NOMO-1 (cell line): Measurements from ENCODE around the gene UMOD.

ENCODE experiments used
- DNase-seq, 2 experiments: peaks; one replicate each; lab custom pipeline; 2025; ENCODE audit not compliant: unreplicated experiment in 2 of 2; lab: John Stamatoyannopoulos, UW

The UMOD gene

DNA sequence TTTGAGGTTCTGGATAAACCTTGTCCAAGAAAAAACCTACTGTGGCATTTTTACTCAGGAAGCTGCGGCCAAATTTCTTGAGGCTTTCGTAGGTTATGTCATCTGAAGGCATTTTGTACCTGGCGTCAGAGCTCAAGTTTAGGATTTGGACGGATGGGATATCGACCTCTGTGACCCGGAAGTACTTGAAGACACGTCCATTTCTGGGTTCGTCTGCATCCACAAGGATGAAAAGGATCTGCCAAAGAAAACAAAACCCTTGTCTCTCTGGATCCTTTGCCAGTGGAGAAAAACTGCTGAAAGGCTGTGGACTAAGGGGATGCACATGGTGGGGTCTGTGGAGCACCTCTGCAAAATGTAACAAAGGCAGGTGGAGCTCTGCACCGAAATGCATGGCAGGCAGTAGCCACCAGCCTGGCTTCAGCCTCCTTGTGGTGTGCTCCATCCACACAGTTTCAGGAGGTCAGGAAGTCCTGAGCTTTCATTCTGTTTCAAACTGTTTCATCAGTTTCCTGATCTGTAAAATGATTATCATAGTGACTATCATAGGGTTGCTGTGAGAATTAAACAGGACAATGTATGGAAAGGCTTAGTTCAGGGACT, 17.0 kb upstream of the UMOD start:
- no peak for DNase-seq

GRCh38 chr16:20364051-20364450, 11.5 kb upstream of the UMOD start:
- no peak for DNase-seq

- no peak for DNase-seq
These were observed 10.7 kb upstream of the UMOD start for GRCh38 chr16:20363191-20363590.

DNA sequence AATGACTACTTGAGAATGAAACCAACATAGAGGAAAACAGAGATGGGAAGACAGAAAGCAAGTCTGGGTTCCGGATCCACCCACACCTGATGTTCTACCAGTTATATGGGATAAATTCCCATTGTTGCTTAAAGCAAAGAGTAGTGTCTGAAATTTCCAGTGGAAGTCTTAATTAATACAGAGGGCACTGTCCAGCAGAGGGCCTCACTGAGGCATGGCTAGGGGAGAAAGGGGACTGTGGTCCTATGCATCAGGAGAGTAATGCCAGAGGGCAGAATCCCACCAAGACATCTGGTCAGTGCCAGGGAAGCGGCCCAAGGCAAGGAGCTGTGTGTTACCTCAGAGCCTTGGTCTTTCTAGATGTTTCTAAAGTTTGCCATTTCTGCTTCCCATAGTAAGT, 7.5 kb upstream of the UMOD start:
- DNase-seq = no peak

- no peak for DNase-seq
These were observed 2.7 kb upstream of the UMOD start for GRCh38 chr16:20355114-20355782.

DNA sequence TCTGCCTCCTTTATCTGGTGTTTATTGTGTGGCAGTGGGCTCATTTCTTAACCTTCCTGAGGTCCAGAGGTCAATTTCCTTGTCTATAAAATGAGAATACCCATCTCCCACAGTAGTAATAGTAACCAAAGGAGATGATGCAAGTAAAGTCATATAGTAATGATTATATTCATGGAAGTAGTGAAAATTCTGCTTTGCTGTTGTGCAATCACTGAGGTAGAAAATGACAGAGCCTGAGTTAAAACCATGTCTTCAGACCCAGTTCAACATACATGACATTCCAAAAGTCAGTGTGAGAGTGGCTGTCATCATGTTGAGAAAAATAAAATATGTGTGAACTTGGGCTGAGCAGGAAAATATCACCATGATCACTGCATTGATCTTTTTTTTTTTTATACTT, 864 bp upstream of the UMOD start:
- no peak for DNase-seq

DNA sequence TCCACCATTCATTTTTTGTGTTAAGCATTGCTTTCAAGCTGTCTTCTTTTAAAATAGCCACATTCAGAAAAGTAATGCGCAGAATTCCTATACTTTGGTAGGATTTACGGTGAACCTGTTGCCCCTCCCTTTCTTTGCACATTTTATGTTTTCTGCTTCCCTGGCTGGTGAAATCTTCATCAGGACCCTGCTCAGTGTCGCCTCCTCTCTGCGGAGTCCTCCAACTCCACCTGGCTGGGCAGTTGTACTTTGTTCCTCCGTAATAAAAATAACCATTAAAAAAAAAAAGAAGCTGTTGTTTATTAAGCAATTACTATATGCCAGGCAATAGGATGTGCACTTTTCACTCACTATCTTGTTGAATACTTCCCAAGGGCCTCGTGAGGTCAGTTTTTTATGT, 2.9 kb downstream of the UMOD start:
- no peak for DNase-seq

DNA sequence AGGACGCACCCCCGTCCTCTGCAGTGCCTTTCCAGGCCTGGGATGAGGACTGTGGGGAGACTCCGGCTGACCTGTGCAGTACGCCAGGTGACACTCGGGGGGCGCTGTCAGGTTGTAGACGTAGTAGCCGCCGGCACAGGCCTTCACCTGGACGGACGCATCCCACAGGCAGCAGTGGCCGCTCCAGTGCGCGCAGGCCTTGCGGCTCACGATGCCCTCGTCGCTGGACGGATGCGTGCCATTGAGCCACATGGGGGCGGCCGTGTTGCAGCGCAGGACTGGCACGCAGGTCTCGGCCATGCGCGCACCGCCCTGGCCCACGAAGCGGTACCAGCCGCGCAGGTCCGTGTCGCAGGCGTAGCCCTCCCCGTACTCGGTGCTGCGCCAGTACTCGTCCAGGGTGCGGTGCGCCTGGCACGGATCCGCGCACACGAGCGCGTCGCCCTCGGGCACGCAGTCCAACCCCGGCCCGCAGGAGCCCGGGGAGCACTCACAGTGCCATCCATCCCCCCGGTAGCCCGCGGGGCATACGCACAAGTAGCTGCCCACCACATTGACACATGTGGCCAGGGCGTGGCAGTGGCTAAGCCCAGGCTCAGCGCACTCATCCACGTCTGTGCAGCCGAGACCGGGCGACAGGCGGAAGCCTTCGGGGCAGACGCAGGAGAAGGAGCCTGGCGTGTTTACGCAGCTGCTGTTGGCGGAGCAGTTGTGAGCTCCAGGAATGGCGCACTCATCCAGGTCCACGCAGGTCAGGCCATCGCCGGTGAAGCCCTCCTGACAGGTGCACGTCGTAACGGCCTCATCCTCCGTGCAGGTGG, 3.9 kb downstream of the UMOD start:
- no peak for DNase-seq

DNA sequence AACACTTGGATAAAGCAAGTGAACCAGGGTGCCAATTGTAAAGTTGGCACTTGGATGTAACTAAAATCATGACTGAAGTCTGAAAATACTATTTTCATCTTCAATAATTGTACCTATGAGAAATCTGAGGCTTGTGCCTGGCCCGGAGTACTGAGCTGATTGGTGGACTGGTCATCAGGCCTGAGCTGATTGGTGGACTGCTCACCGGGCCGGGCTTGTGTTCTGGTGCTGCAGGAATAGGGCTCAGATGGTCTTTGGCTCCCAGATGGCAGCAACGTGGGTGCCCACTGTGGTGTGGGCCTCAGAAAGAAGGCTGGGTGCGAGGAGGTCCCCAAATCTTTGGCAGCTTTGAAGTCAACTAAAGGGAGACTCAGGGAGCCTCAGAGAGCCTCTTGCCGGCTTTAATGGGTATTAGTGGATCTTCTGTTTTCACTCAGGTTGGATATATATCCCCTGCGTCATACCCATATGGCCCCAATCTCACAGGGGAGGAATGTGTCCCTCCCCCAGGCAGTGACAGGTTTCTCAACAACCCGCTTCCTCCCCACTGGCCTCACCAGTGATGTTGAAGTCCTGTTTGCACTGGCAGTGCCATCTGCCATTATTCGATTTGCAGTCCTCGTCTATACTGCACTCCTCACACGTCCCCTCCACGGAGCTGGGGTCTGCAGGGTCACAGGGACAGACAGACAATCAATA, 4.7 kb downstream of the UMOD start:
- no peak for DNase-seq

GRCh38 chr16:20344611-20345010, 7.9 kb downstream of the UMOD start:
- DNase-seq = no peak

- DNase-seq = no peak
These were observed 12.8 kb downstream of the UMOD start for GRCh38 chr16:20339744-20340143.

DNA sequence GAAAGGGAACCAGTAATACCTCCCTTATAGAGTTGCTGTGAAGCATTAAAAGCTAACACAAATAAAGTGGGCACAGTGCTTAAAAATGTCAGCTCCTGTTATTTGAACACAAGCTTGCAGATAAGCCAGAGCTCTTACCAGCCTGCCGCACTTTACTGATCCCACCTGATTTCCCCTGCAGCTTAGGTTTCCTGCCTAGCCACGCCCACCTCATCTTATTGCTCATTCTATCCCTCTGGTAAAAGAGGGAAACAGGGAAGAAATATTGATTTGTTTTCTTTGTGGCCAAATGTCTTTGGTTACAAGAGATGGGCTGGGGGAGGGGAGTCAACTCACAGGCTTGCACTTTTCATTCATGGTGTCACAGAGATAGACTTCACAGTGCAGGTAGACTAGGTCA, 15.6 kb downstream of the UMOD start:
- DNase-seq = no peak

GRCh38 chr16:20334396-20334795, 18.1 kb downstream of the UMOD start:
- DNase-seq = no peak

DNA sequence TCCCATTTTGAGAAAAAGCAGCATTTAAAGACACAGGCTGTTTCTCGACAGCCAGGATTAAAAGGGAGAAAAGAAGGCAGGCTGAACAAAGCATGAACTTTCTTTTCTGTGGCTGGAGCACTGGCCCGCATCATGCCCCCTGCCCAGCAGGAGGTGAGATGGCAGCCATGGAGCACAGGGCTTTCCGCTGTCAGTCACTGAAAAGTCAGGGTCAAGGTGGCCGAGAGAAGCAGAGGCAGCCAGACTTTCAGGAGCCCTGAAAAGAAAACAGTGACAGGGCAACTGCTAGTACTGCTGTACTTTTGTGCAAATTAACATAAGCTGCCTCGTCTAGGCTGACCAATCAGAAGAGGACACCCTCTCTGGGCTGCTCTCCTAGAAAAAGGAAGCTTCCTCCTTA, 19.4 kb downstream of the UMOD start:
- DNase-seq = no peak

GRCh38 chr16:20332411-20332810, 20.1 kb downstream of the UMOD start:
- no peak for DNase-seq

GRCh38 chr16:20331635-20332034, 20.9 kb downstream of the UMOD start:
- DNase-seq = no peak

GRCh38 chr16:20329392-20330138, 22.9 kb downstream of the UMOD start:
- no peak for DNase-seq

DNA sequence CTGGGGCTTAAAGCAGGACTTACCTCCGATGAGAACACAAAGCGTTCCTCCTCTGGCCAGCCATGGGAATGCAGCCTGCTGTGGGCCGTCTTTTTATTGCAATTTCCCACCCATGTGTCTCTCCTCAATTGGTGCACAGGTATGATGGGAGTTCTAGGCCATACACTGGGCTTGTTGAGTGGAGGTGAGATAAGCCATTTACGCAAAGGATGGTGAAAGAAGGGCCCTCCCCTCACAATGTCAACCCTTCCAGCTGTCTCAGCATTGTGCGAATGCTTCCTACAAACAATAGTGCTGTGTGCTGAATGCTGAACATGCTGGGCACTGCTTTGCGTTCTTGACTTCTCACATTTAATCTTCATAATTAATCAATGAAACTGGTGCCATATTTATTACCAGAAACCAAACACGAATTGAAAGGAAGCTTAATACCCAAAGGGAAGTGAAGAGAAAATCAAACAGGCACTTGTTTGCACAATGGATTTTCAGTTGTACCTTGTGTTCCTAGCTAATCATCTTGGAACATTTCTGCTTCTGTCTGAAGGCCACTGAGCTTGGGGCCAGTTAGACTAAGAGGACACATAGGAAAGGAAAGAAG, 25.0 kb downstream of the UMOD start, which contains the start of gene GP2:
GP2 (minus strand) TSS at position 70 of the 598 bp plus-strand sequence. CDS start 1,082 bp downstream, outside the sequence.
- no peak for DNase-seq

DNA sequence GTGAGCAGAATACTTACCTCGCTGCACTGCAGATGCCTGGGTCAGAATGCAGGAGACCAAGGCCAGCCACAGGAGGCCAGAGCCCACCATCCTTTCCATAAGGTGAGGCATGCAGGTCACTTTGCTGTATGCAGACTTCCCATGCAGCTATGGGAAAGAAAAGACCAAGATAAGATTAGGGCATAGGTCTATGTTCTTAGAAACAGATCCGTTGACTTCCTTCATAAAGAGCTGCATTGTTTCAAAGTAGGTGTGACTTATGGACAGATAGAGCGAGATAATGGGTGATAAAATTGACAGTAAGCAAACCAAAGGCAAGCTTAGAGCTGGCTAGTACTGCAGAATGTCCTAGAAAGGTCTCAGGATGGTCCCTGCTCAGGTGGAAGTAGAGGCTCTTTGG, 26.2 kb downstream of the UMOD start:
- DNase-seq = no peak

GRCh38 chr16:20325005-20325404, 27.5 kb downstream of the UMOD start:
- DNase-seq = no peak
